HepG2 (cell line): Measurements from ENCODE around the gene FECH. TPM values are rescaled to one million over a fixed set of nuclear protein-coding genes. Genes with fewer than 3 reads are reported as not detected.

Experiments
- BORCS8-MEF2B ChIP-seq: sonication (generic); formaldehyde crosslinking; IDR thresholded peaks from 2 replicates; pipeline ENCODE4 v1.8.0; 2022; ENCODE audit warnings: mild to moderate bottlenecking, missing genetic modification reagents
- HNF4A ChIP-seq: sonication (generic); formaldehyde crosslinking; IDR thresholded peaks from 2 replicates; pipeline ENCODE4 v1.4.0; 2020; ENCODE audit warnings: missing genetic modification reagents
- NR2F1 ChIP-seq, 2 experiments: fragments of 450-650 bp in 1 of 2; formaldehyde crosslinking in 1 of 2; IDR thresholded peaks; 2 replicates each; pipeline versions ENCODE4 v1.5.0 to v1.6.1; 2016 to 2020; ENCODE audit warnings: mild to moderate bottlenecking in 1 of 2, missing compliant biosample characterization in 1 of 2, missing genetic modification reagents in 1 of 2, moderate library complexity in 1 of 2
- PAXIP1 ChIP-seq: sonication (generic); formaldehyde crosslinking; conservative IDR thresholded peaks from 2 replicates; pipeline ENCODE4 v1.4.0; 2020; ENCODE audit warnings: mild to moderate bottlenecking, missing genetic modification reagents, moderate library complexity
- PHF21A ChIP-seq: sonication (generic); formaldehyde crosslinking; IDR thresholded peaks from 2 replicates; pipeline ENCODE4 v1.5.0; 2020; ENCODE audit warnings: mild to moderate bottlenecking, missing genetic modification reagents
- SAP130 ChIP-seq: IDR thresholded peaks from 2 replicates; pipeline ENCODE4 v1.6.1; 2016; ENCODE audit warnings: low read depth
- TCF7 ChIP-seq: sonication (generic); IDR thresholded peaks from 2 replicates; pipeline ENCODE4 v1.6.1; 2016; ENCODE audit warnings: antibody characterized with exemption, low read depth
- ZBED4 ChIP-seq: sonication (generic); formaldehyde crosslinking; IDR thresholded peaks from 2 replicates; pipeline ENCODE4 v1.4.0; 2020; ENCODE audit warnings: missing genetic modification reagents, borderline replicate concordance
- ZBTB33 ChIP-seq: sonication (generic); formaldehyde crosslinking; IDR thresholded peaks from 2 replicates; pipeline ENCODE4 v1.4.0; 2020; ENCODE audit warnings: missing genetic modification reagents
- ZNF12 ChIP-seq: sonication (generic); formaldehyde crosslinking; IDR thresholded peaks from 2 replicates; pipeline ENCODE4 v1.5.0; 2020; ENCODE audit warnings: missing genetic modification reagents
- ZNF205 ChIP-seq: IDR thresholded peaks from 2 replicates; pipeline ENCODE4 v1.6.1; 2018; ENCODE audit warnings: missing biosample characterization, missing genetic modification reagents
- ZNF557 ChIP-seq: sonication (generic); formaldehyde crosslinking; IDR thresholded peaks from 2 replicates; pipeline ENCODE4 v1.4.0; 2020; ENCODE audit warnings: missing genetic modification reagents
- ZNF775 ChIP-seq: sonication (generic); formaldehyde crosslinking; IDR thresholded peaks from 2 replicates; pipeline ENCODE4 v1.4.0; 2020; ENCODE audit warnings: missing genetic modification reagents, mild to moderate bottlenecking, moderate library complexity, borderline replicate concordance
- polyA plus RNA-seq, 8 experiments: library from polyadenylated mRNA; depleted of rRNA in 3 of 8; stranded (reverse) in 7 of 8; unstranded in 1 of 8; fragments of >200 nt; fragmentation: Illumina TruSeq in 4 of 8; extraction: Trizol in 4 of 8; gene quantifications; 2 replicates each; pipeline versions ENCODE4 v1.2.1 to v1.2.3, GENCODE V29; 2011 to 2016; ENCODE audit warnings: low read depth in 4 of 8, missing spikeins in 1 of 8, mixed read lengths in 1 of 8; ENCODE audit not compliant: insufficient read depth in 1 of 8
- total RNA-seq, 5 experiments: library from RNA; depleted of rRNA; stranded (reverse); fragments of >200 nt; fragmentation: Illumina TruSeq; extraction: Trizol; gene quantifications; 2 replicates each; pipeline ENCODE4 v1.2.3, GENCODE V29; 2016; ENCODE audit warnings: low read depth in 1 of 5

Gene FECH
- total and polyA plus RNA-seq, 2 of the 13 experiments (the other 11 are each of a cell fraction or from before 2014, with no cell fraction given), result 14.7 to 21.9 TPM

- peak; percentile 96 for TF ChIP-seq ZNF775 (CRISPR knock-in tag)
- TF ChIP-seq TCF7, result peak; percentile 70
- TF ChIP-seq PHF21A, result peak; percentile 36; the same call in 1 of the 2 replicates
- TF ChIP-seq PAXIP1 (CRISPR knock-in tag), result peak; percentile 47
- peak; percentile 46; the same call in 1 of the 2 replicates for TF ChIP-seq SAP130 (CRISPR knock-in tag)
- TF ChIP-seq HNF4A (CRISPR knock-in tag), result peak; percentile 56
- TF ChIP-seq ZNF205 (CRISPR knock-in tag), result no peak
- 0 out of 4 replicates have a peak, but pooled peaks of 1 of the 2 experiments have one; percentile 12 for TF ChIP-seq NR2F1 (CRISPR knock-in tag; IDR thresholded peaks at IDR 0.05)
- TF ChIP-seq ZNF557 (CRISPR knock-in tag), result no peak
- no peak for TF ChIP-seq ZBED4 (CRISPR knock-in tag)
- peak; percentile 74 for TF ChIP-seq ZBTB33 (CRISPR knock-in tag)
- TF ChIP-seq ZNF12 (CRISPR knock-in tag), result peak; percentile 86
- no peak for TF ChIP-seq BORCS8-MEF2B (CRISPR knock-in tag)
Observed at GRCh38 chr18:57527556-57528229, 58.8 kb downstream of the FECH start (continued).
